ENCODE data around the gene NPW. TPM values are rescaled to one million over a fixed set of nuclear protein-coding genes. Genes with fewer than 3 reads are reported as not detected.

Gene NPW
- total and polyA plus RNA-seq, 9 of the 15 experiments (the other 6 are each of a cell fraction or from before 2014, with no cell fraction given): 0.14 to 4.0 (median 2.6) TPM; not detected in 4

DNA sequence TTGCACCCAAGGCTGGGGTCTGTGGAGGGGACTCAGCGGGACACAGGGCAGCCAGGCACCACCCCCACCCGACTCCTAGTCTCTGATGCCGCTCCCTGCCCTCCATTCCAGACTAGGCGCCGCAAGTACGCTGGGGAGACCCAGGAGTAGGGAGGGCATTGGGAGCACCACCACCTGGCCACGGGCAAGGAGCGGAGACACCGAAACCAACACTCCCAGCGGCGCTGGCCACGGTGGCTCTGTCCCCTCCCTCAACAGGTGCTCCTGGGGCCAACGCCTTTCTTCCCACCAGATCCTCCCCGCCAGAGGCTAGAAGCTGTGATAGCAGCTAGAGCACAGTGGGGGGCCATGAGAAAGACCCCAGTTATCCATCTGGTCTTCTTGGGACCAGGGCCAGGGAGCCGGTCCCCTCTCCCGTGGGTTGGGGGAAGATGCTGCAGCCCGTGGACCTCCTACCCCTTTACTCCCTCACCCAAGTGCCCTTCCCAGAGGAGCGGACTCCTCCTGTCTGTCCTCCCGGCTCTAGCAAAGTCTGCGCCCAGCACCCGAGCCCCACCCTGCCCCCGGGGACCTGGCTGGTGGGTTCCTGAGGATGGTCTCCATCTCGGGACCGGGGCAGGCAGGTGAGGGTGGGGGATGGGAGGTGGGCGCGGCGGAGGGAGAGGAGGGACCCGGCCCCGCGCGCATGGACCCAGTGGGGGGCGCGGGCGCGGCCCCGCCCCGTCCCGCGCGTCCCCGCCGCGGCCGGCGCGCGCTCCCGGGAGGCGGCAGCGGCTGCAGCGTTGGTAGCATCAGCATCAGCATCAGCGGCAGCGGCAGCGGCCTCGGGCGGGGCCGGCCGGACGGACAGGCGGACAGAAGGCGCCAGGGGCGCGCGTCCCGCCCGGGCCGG lies 30.1 kb upstream of the NPW start, which contains the start of gene SYNGR3 (continued):
- TF ChIP-seq RB1 (IDR thresholded peaks at IDR 0.05; ENCODE audit: low read depth): no peak; the same call in 1 of the 2 replicates
- peak; percentile 41; the same call in 1 of the 2 replicates for TF ChIP-seq ZNF263 (CRISPR knock-in tag; IDR thresholded peaks at IDR 0.05; ENCODE audit: borderline replicate concordance)
- TF ChIP-seq FOXK2 (conservative IDR thresholded peaks at IDR 0.05 in 1 of 2, IDR thresholded peaks at IDR 0.05 in 1 of 2; ENCODE audit: low read depth in 2 of 2): no peak
- TF ChIP-seq CHD4 (IDR thresholded peaks at IDR 0.05; ENCODE audit: insufficient read depth, insufficient replicate concordance, low read depth, low read length, poor library complexity, severe bottlenecking): no peak
- TF ChIP-seq EZH2 (IDR thresholded peaks at IDR 0.05; ENCODE audit: borderline replicate concordance, low read depth, low read length): no peak
- TF ChIP-seq SMARCB1 (IDR thresholded peaks at IDR 0.05; ENCODE audit: insufficient read length, low read depth): no peak
- peak in 1 of 2 experiments; percentile 35; a peak in 1 of 4 replicates for TF ChIP-seq RCOR1 (IDR thresholded peaks at IDR 0.05; ENCODE audit: borderline replicate concordance in 1 of 2, low read depth in 2 of 2, low read length in 2 of 2)
- TF ChIP-seq C11orf30 (IDR thresholded peaks at IDR 0.05; ENCODE audit: low read depth): no peak
- TF ChIP-seq POLR2G (IDR thresholded peaks at IDR 0.05; ENCODE audit: low read depth, low read length): peak; percentile 61
- TF ChIP-seq, protein P1, sequence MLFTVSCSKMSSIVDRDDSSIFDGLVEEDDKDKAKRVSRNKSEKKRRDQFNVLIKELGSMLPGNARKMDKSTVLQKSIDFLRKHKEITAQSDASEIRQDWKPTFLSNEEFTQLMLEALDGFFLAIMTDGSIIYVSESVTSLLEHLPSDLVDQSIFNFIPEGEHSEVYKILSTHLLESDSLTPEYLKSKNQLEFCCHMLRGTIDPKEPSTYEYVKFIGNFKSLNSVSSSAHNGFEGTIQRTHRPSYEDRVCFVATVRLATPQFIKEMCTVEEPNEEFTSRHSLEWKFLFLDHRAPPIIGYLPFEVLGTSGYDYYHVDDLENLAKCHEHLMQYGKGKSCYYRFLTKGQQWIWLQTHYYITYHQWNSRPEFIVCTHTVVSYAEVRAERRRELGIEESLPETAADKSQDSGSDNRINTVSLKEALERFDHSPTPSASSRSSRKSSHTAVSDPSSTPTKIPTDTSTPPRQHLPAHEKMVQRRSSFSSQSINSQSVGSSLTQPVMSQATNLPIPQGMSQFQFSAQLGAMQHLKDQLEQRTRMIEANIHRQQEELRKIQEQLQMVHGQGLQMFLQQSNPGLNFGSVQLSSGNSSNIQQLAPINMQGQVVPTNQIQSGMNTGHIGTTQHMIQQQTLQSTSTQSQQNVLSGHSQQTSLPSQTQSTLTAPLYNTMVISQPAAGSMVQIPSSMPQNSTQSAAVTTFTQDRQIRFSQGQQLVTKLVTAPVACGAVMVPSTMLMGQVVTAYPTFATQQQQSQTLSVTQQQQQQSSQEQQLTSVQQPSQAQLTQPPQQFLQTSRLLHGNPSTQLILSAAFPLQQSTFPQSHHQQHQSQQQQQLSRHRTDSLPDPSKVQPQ (CRISPR knock-in tag; IDR thresholded peaks at IDR 0.05; ENCODE audit: borderline replicate concordance): no peak
- TF ChIP-seq GABPB1 (CRISPR knock-in tag; IDR thresholded peaks at IDR 0.05): 0 out of 2 replicates have a peak, but pooled peaks have one; percentile 22
- TF ChIP-seq HCFC1 (IDR thresholded peaks at IDR 0.05; ENCODE audit: low read depth, low read length): no peak
- TF ChIP-seq CBFB (CRISPR knock-in tag; IDR thresholded peaks at IDR 0.05): no peak
- TF ChIP-seq ZNF79 (CRISPR knock-in tag; IDR thresholded peaks at IDR 0.05; ENCODE audit: low read depth): no peak
- TF ChIP-seq, protein P2, sequence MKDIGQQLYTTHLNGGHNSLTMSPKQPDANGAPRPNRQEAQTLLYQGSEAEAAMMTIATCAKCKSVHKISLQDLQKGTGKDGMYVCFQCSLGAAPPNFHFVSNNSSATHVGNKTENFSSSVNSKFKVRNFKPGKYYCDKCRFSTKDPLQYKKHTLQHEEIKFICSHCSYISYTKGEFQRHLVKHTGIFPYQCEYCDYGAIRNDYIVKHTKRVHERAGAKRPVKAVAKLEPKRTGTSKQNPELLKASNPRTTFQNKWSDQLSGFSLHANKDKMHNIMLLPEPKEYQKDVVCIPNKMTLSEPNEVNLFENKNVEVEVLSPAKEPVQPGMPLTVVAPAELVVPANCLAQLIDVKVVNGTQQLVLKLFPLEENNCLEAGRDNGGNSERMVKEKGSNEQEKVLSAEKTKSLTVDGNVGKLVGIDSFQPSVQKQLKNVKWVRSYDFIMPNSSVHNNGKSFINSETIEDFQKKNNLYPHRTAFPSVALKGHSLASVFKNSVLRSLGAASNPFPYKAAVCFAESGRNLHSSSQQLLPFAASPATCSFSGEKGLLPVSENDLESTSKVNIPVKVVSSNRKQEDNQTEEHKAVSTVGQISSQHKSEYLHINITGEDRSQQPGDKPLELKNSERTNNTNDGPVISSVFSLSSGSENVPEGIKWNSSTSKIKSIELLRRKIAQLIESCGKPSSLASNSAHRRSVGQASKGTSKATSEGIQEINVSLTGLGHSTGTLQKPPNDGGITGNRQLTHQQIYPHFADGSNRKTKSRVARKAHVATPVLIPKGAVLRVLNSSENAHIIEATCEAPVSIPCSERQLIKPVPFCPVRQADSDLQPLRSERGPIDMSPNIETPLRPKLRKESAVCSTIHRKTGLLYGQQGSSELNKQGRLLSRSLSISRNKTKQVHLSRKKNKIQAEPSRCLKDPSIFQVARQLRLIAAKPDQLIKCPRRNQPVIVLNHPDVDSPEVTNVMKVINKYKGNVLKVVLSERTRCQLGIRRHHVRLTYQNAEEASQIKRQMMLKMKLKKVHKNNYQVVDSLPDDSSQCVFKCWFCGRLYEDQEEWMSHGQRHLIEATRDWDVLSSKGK (CRISPR knock-in tag; IDR thresholded peaks at IDR 0.05): no peak
- TF ChIP-seq KAT7 (CRISPR knock-in tag; IDR thresholded peaks at IDR 0.05; ENCODE audit: borderline replicate concordance): no peak
- 0 out of 2 replicates have a peak, but pooled peaks have one; percentile 4 for TF ChIP-seq ZBTB7A (IDR thresholded peaks at IDR 0.05; ENCODE audit: borderline replicate concordance, control insufficient read depth, low read depth, low read length)
- TF ChIP-seq ZNF695 (CRISPR knock-in tag; IDR thresholded peaks at IDR 0.05): no peak

All from K562 (cell line).